ENCODE data around the gene KCNJ14. TPM values are rescaled to one million over a fixed set of nuclear protein-coding genes. Genes with fewer than 3 reads are reported as not detected.

The KCNJ14 gene
- total and polyA plus RNA-seq, 2 experiments from 2014 or later: 0.81 to 0.94 TPM

GRCh38 chr19:48480558-48481500 is 25.5 kb downstream of the KCNJ14 start (continued):
- no peak for TF ChIP-seq ZNF462 (CRISPR knock-in tag; IDR thresholded peaks at IDR 0.05)
- no peak for TF ChIP-seq EZH2 (IDR thresholded peaks at IDR 0.05; ENCODE audit: low read depth, unreplicated experiment)
- TF ChIP-seq CTCF (conservative IDR thresholded peaks at IDR 0.05; ENCODE audit: low read depth in 2 of 2): no peak
- TF ChIP-seq CREB1 (CRISPR knock-in tag; IDR thresholded peaks at IDR 0.05; ENCODE audit: low read depth): no peak
- TF ChIP-seq ZNF114 (CRISPR knock-in tag; IDR thresholded peaks at IDR 0.05): no peak

Data from GM23338 (cell line).